GM19023 (cell line): ENCODE data around the gene RXFP3.
"Not testable (repeated sequence)": the region's sequence is repeated elsewhere in the genome, so short reads cannot be mapped to it uniquely, and the experiment has no call there.

Experiments
- ATAC-seq: cut with Tn5 transposase; IDR thresholded peaks from one replicate; pipeline ENCODE4 v1.9.1; 2021; ENCODE audit warnings: mild to moderate bottlenecking, moderate library complexity; ENCODE audit not compliant: unreplicated experiment

RXFP3 gene

GRCh38 chr5:33934176-33934575, 2.0 kb upstream of the RXFP3 start:
- ATAC-seq: peak; percentile 24

GRCh38 chr5:33936004-33936380, 194 bp upstream of the RXFP3 start:
- ATAC-seq: no peak

- ATAC-seq: no peak
Measured at GRCh38 chr5:33937017-33937706, 976 bp downstream of the RXFP3 start.

GRCh38 chr5:33937707-33938506, 1.7 kb downstream of the RXFP3 start:
- ATAC-seq: no peak

- no peak for ATAC-seq
Measured at GRCh38 chr5:33938507-33938796, 2.3 kb downstream of the RXFP3 start.

- no peak for ATAC-seq
Measured at GRCh38 chr5:33938881-33939280, 2.7 kb downstream of the RXFP3 start.

GRCh38 chr5:33939556-33940262, 3.5 kb downstream of the RXFP3 start:
- no peak for ATAC-seq

GRCh38 chr5:33941090-33941489, 4.9 kb downstream of the RXFP3 start:
- no peak for ATAC-seq

GRCh38 chr5:33944543-33945132, 8.5 kb downstream of the RXFP3 start:
- no peak for ATAC-seq

GRCh38 chr5:33952175-33952574, 16.0 kb downstream of the RXFP3 start:
- ATAC-seq: not testable (repeated sequence)

- no peak for ATAC-seq
Measured at GRCh38 chr5:33957577-33958150, 21.5 kb downstream of the RXFP3 start.

- ATAC-seq: no peak
Measured at GRCh38 chr5:33958176-33958575, 22.0 kb downstream of the RXFP3 start.

GRCh38 chr5:33964132-33964700, 28.0 kb downstream of the RXFP3 start:
- ATAC-seq: no peak

GRCh38 chr5:33966805-33967204, 30.6 kb downstream of the RXFP3 start:
- no peak for ATAC-seq

GRCh38 chr5:33968211-33969005, 32.2 kb downstream of the RXFP3 start:
- ATAC-seq: no peak

- ATAC-seq: peak; percentile 71
Measured at GRCh38 chr5:33969572-33970452, 33.6 kb downstream of the RXFP3 start.

- peak; percentile 56 for ATAC-seq
Measured at GRCh38 chr5:33973271-33973670, 37.1 kb downstream of the RXFP3 start.

- no peak for ATAC-seq
Measured at GRCh38 chr5:33975852-33976251, 39.7 kb downstream of the RXFP3 start.

- no peak for ATAC-seq
Measured at GRCh38 chr5:33976307-33976706, 40.1 kb downstream of the RXFP3 start.
